ENCODE data around the gene KPNA3.

DNA sequence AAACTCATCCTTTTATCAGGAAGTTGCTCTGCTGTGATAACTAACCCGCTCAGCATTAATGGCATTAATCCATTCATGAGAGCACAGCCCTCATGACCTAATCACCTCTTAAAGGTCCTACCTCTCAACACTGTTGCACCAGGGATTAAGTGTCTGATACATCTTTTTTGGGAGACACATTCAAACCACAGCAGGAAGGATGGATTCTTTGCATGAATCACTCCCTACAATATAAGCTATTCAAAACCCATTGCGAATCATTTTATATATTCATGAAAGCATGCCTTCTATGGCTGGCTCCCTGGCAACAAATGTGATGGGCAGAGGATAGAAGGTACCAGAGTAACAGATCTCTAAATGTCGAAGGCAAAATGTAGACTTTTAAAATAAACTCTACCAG is 136.6 kb downstream of the KPNA3 start:
- TF ChIP-seq, protein P1, sequence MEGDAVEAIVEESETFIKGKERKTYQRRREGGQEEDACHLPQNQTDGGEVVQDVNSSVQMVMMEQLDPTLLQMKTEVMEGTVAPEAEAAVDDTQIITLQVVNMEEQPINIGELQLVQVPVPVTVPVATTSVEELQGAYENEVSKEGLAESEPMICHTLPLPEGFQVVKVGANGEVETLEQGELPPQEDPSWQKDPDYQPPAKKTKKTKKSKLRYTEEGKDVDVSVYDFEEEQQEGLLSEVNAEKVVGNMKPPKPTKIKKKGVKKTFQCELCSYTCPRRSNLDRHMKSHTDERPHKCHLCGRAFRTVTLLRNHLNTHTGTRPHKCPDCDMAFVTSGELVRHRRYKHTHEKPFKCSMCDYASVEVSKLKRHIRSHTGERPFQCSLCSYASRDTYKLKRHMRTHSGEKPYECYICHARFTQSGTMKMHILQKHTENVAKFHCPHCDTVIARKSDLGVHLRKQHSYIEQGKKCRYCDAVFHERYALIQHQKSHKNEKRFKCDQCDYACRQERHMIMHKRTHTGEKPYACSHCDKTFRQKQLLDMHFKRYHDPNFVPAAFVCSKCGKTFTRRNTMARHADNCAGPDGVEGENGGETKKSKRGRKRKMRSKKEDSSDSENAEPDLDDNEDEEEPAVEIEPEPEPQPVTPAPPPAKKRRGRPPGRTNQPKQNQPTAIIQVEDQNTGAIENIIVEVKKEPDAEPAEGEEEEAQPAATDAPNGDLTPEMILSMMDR (IDR thresholded peaks at IDR 0.05; ENCODE audit: insufficient read depth, low read length): no peak
- no peak for TF ChIP-seq POLR2AphosphoS5 (IDR thresholded peaks at IDR 0.05; ENCODE audit: low read depth)
